Breast epithelium (tissue), 3 donors: ENCODE data around the gene ERMARD.

ENCODE experiments used
- CTCF ChIP-seq, 3 donors: fragments of 450-650 bp; IDR thresholded peaks; one replicate each; pipeline ENCODE4 v1.5.1; 2016 to 2017; ENCODE audit warnings: antibody characterized with exemption in 3 of 3, mild to moderate bottlenecking in 3 of 3, moderate library complexity in 3 of 3
- POLR2A ChIP-seq: fragments of 450-650 bp; IDR thresholded peaks from one replicate; pipeline ENCODE4 v1.6.1; 2016; ENCODE audit warnings: antibody characterized with exemption, mild to moderate bottlenecking, moderate library complexity
- POLR2AphosphoS5 ChIP-seq, 3 donors: sonication (generic); formaldehyde crosslinking; IDR thresholded peaks; one replicate each; pipeline ENCODE4 v1.6.1; 2017; ENCODE audit warnings: antibody characterized with exemption in 3 of 3

- TF ChIP-seq CTCF (IDR thresholded peaks at IDR 0.05) (peak in 2 of 3 donors; percentile 34 to 58), POLR2A (peak; percentile 81), POLR2AphosphoS5 (IDR thresholded peaks at IDR 0.05) (peak; percentile 87 to 97 (median 96))
Measured at GRCh38 chr6:169751242-169752073, at the start of gene ERMARD, which contains the start of gene DYNLT2.
